ENCODE measurements around the gene DLEU7.

The DLEU7 gene

DNA sequence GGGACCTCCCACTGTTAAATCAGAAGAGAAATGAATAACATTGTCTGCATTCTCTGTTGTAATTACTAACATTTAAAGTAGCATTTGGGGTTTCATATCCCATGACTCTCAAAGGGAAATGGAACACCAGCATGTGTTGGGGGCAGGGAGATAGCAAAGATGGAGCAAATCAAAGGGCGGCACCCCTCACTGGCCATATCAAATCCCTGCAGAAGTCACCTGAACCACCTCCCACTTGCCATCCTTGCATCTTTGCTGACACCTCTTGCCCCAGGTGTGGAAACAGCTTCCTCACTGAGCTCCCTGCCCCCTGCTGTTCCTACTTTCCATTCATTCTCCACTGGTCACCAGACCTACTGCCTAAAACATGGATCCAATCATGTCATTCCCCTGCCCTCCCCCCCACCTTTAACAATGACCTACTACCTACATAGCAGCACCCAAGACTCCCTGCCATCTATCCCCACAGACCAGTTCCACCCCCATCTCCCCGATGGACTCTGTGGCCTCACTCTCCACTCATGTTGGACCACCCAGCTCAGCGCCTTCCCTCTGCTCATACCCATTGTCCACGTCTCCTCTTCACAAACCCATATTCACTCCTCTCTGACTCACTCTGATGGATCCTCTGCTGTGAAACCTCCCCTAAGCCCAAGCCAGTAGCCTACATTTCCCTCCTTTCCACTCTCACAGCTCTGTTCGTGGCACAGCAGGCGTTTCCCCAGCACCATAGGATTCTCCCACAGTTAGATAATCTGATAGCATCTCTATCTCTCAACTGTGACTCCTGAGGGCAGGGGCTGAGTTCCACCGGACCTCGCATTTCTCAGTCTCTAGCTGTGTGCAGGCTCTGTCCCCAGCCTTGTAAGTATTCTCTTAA is 55.9 kb downstream of the DLEU7 start:
- no peak for DNase-seq (ENCODE audit: low read depth)
- TF ChIP-seq, protein P1, sequence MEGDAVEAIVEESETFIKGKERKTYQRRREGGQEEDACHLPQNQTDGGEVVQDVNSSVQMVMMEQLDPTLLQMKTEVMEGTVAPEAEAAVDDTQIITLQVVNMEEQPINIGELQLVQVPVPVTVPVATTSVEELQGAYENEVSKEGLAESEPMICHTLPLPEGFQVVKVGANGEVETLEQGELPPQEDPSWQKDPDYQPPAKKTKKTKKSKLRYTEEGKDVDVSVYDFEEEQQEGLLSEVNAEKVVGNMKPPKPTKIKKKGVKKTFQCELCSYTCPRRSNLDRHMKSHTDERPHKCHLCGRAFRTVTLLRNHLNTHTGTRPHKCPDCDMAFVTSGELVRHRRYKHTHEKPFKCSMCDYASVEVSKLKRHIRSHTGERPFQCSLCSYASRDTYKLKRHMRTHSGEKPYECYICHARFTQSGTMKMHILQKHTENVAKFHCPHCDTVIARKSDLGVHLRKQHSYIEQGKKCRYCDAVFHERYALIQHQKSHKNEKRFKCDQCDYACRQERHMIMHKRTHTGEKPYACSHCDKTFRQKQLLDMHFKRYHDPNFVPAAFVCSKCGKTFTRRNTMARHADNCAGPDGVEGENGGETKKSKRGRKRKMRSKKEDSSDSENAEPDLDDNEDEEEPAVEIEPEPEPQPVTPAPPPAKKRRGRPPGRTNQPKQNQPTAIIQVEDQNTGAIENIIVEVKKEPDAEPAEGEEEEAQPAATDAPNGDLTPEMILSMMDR (IDR thresholded peaks at IDR 0.05; ENCODE audit: low read length, missing control alignments): no peak
- no peak overlapping the region for H3K4me3 ChIP-seq (replicated peaks; ENCODE audit: low read depth, low read length)

DNA sequence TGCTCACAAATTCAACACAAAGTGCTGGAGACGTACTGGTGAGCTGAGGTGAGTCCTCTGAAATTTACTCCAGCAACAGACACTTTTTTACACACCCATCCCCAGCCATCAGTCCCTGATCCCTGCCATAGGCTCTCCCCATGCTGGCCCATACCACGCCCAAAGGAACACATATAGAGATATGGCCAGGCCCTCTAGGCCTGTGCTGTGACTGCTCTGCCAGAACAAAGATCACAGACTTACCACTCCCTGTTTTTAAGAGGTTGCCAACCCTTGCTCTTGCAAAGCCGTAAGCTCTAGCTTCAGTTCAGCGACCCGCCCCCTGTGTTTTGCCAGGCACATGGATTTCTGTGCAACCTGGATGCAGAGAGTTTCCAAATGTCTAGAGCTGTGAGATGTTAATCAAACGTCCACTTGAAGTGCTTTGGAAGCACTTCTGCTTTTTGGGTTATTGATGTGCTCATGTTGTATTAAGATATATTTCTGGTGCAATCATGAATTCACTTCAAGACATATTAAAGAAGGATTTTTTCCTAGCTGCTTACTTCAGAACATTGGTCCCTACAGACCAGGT is 59.7 kb downstream of the DLEU7 start:
- no peak overlapping the region for H3K4me3 ChIP-seq (replicated peaks; ENCODE audit: low read depth, low read length)
- TF ChIP-seq, protein P1 (IDR thresholded peaks at IDR 0.05; ENCODE audit: low read length, missing control alignments): no peak
- DNase-seq (ENCODE audit: low read depth): no peak

DNA sequence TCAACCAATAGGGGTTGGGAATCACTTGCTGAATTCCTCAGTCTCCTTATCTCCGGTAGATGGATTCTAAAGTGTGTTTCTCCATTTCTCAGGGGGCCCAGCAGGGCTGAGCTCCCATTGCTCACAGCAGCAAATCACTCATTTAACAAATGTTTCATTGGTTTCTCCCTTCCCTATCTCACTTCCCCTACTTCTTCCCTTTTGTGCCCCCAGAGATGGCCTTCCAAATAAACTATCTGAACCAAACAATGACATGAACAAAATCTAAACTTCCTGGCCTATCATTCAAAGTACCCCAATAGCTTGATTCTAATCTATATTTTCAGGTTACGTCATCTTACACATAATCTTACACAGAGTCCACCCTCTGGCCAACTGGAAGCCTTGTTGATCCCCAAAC is 60.4 kb downstream of the DLEU7 start:
- no peak overlapping the region for H3K4me3 ChIP-seq (replicated peaks; ENCODE audit: low read depth, low read length)
- TF ChIP-seq, protein P1 (IDR thresholded peaks at IDR 0.05; ENCODE audit: low read length, missing control alignments): no peak
- no peak for DNase-seq (ENCODE audit: low read depth)

- no peak for DNase-seq (ENCODE audit: low read depth)
- TF ChIP-seq, protein P1 (IDR thresholded peaks at IDR 0.05; ENCODE audit: low read length, missing control alignments): no peak
- no peak overlapping the region for H3K4me3 ChIP-seq (replicated peaks; ENCODE audit: low read depth, low read length)
Observed at GRCh38 chr13:50780201-50781015, 63.1 kb downstream of the DLEU7 start.

DNA sequence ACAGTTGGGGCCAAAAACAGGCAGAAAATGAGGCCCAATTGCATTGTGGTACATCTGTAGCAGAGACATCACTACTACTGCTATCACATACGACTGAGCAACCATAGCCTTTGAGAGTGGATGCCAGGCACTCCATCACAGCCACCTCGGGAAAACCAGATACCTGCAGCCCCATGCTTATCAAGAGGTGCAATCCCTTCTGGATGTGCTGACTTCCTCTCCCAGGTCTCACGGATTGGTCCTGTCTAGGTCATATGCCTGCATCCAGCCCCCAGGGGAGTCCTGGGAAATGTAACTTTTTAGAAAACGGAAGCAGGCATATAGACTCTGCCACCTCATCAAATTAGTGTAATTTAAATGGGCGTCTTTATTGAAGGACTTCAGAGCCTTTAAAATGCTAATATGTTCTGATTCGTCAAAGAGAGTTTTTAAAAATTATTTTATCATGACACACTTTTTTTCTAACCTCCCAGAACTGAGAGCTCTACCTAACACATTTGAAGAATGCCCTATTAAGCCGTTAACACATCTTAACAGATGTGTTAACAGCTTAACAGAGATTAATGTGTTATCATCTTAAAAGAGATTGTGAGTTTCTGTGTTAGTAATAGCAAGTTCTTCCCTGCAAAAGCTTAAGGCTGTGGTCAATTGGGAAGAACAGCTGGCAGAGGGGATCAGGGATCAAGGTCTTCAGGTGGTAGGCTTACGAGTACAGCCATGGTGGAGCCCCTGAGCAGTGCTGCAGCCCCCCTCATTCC is 63.9 kb downstream of the DLEU7 start:
- TF ChIP-seq, protein P1 (IDR thresholded peaks at IDR 0.05; ENCODE audit: low read length, missing control alignments): no peak
- no peak overlapping the region for H3K4me3 ChIP-seq (replicated peaks; ENCODE audit: low read depth, low read length)
- DNase-seq (ENCODE audit: low read depth): no peak
